ENCODE results near the gene PFN3. TPM values are rescaled to one million over a fixed set of nuclear protein-coding genes. Genes with fewer than 3 reads are reported as not detected.
A peak's percentile ranks its signal among the peaks of the same experiment; 100 is the strongest.

PFN3 gene
- total RNA-seq, 2 experiments from 2014 or later: not detected

- H4K20me1 ChIP-seq (ENCODE audit: insufficient read depth, low read length): no peaks in the 10 kb centered on the region
- no peak for DNase-seq (ENCODE audit: low spot score)
- POLR2A ChIA-PET: interaction anchor here (3.2 kb wide), 1 partner anchor 9 kb away, joined by 35 read pairs; the partner anchor contains the start of gene LMAN2
- no TSS peak for BruUV-seq (replicated peaks)
- no peak overlapping the region for H2AFZ ChIP-seq (ENCODE audit: low read length)
- H3K4me2 ChIP-seq (ENCODE audit: low read length): peak overlapping the region; percentile 95; the same call in 1 of the 2 replicates
- H3K9me2 ChIP-seq (ENCODE audit: insufficient read depth, low read length): no peaks in the 10 kb centered on the region
- H3K27ac ChIP-seq (ENCODE audit: low read depth, low read length, poor library complexity, severe bottlenecking): no peak overlapping the region
- peak overlapping the region; percentile 2 for H3K4me3 ChIP-seq (ENCODE audit: low read depth, low read length, poor library complexity, severe bottlenecking)
- peaks cover 17% of the 10 kb centered on the region; the same call in 1 of the 2 replicates for H3K79me2 ChIP-seq (ENCODE audit: insufficient read depth, low read depth, low read length)
- TF ChIP-seq EZH2phosphoT487 (IDR thresholded peaks at IDR 0.05; ENCODE audit: borderline replicate concordance, low read depth, low read length) (no peak), CTCF (conservative IDR thresholded peaks at IDR 0.05; ENCODE audit: low read length) (no peak)
- peaks cover 8% of the 10 kb centered on the region for H3K9me3 ChIP-seq (ENCODE audit: low read length)
- intact Hi-C loops (cut with micrococcal nuclease; ENCODE audit: unreplicated experiment): no loop called here
- no peaks in the 10 kb centered on the region; the same call in 1 of the 2 replicates for H3K36me3 ChIP-seq (ENCODE audit: insufficient read depth, low read length)
- H3K4me1 ChIP-seq (ENCODE audit: insufficient read depth, low read length, poor library complexity, severe bottlenecking): peaks cover 81% of the 10 kb centered on the region
- CTCF ChIA-PET (ENCODE audit: unreplicated experiment): no interaction called here
Measured at GRCh38 chr5:177359860-177360259, 40.6 kb downstream of the PFN3 start.

DNA sequence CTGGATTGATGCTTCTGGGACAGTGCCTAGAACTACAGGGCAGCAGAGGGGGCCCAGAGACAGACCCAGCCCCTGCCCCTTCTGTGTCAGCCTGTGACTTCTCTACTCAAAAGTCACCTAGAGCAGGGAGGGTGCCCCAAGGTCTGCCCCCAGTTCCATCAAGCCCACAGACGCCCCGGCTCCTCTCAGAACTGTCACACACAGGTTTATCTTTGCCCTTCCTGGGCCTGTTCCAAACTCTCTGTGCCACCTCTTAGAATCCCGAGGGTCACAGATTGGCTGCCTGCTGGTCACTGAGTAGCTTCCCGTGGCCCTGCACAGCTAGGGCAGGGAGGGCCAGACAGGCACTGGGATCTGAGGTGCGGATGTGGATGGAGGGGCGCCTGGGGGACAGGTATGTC lies 41.0 kb downstream of the PFN3 start:
- Histone ChIP-seq H3K27ac (ENCODE audit: low read depth, low read length, poor library complexity, severe bottlenecking) (no peak overlapping the region), H3K79me2 (ENCODE audit: insufficient read depth, low read depth, low read length) (peaks cover 17% of the 10 kb centered on the region; the same call in 1 of the 2 replicates), H3K9me3 (ENCODE audit: low read length) (peaks cover 8% of the 10 kb centered on the region), H3K4me1 (ENCODE audit: insufficient read depth, low read length, poor library complexity, severe bottlenecking) (peaks cover 77% of the 10 kb centered on the region), H2AFZ (ENCODE audit: low read length) (no peak overlapping the region), H3K36me3 (ENCODE audit: insufficient read depth, low read length) (no peaks in the 10 kb centered on the region; the same call in 1 of the 2 replicates), H3K9me2 (ENCODE audit: insufficient read depth, low read length) (no peaks in the 10 kb centered on the region), H4K20me1 (ENCODE audit: insufficient read depth, low read length) (no peaks in the 10 kb centered on the region), H3K4me3 (ENCODE audit: low read depth, low read length, poor library complexity, severe bottlenecking) (peak overlapping the region; percentile 74), H3K4me2 (ENCODE audit: low read length) (peak overlapping the region; percentile 95)
- POLR2A ChIA-PET: interaction anchor here (3.2 kb wide), 1 partner anchor 8 kb away, joined by 35 read pairs; the partner anchor contains the start of gene LMAN2
- intact Hi-C loops (cut with micrococcal nuclease; ENCODE audit: unreplicated experiment): no loop called here
- BruUV-seq (replicated peaks): no TSS peak
- CTCF ChIA-PET (ENCODE audit: unreplicated experiment): no interaction called here
- TF ChIP-seq EZH2phosphoT487 (IDR thresholded peaks at IDR 0.05; ENCODE audit: borderline replicate concordance, low read depth, low read length) (no peak), CTCF (conservative IDR thresholded peaks at IDR 0.05; ENCODE audit: low read length) (no peak)
- DNase-seq (ENCODE audit: low spot score): no peak

- Histone ChIP-seq H4K20me1 (ENCODE audit: insufficient read depth, low read length) (no peaks in the 10 kb centered on the region), H3K4me3 (ENCODE audit: low read depth, low read length, poor library complexity, severe bottlenecking) (peak overlapping the region; percentile 74), H3K4me1 (ENCODE audit: insufficient read depth, low read length, poor library complexity, severe bottlenecking) (peaks cover 66% of the 10 kb centered on the region), H3K9me3 (ENCODE audit: low read length) (peaks cover 8% of the 10 kb centered on the region), H3K4me2 (ENCODE audit: low read length) (peak overlapping the region; percentile 95), H2AFZ (ENCODE audit: low read length) (no peak overlapping the region), H3K9me2 (ENCODE audit: insufficient read depth, low read length) (no peaks in the 10 kb centered on the region), H3K36me3 (ENCODE audit: insufficient read depth, low read length) (no peaks in the 10 kb centered on the region; the same call in 1 of the 2 replicates), H3K79me2 (ENCODE audit: insufficient read depth, low read depth, low read length) (peaks cover 9% of the 10 kb centered on the region; the same call in 1 of the 2 replicates), H3K27ac (ENCODE audit: low read depth, low read length, poor library complexity, severe bottlenecking) (peak overlapping the region; percentile 65)
- CTCF ChIA-PET (ENCODE audit: unreplicated experiment): interaction anchor here (0.5 to 1.6 kb wide), 5 partner anchors 11 to 244 kb away, joined by 3 to 6 read pairs (median 4); no protein-coding TSS in a partner anchor
- no peak for DNase-seq (ENCODE audit: low spot score)
- intact Hi-C loops (cut with micrococcal nuclease; ENCODE audit: unreplicated experiment): no loop called here
- no TSS peak for BruUV-seq (replicated peaks)
- POLR2A ChIA-PET: interaction anchor here (0.5 to 1.7 kb wide), 4 partner anchors 20 to 237 kb away, joined by 3 to 5 read pairs (median 4); no protein-coding TSS in a partner anchor
- TF ChIP-seq CTCF (conservative IDR thresholded peaks at IDR 0.05; ENCODE audit: low read length) (no peak), EZH2phosphoT487 (IDR thresholded peaks at IDR 0.05; ENCODE audit: borderline replicate concordance, low read depth, low read length) (no peak)
Measured at GRCh38 chr5:177358370-177358819, 42.1 kb downstream of the PFN3 start.
